Muscle of back (tissue), 11 donors: ENCODE results near the gene KCNIP3. TPM values are rescaled to one million over a fixed set of nuclear protein-coding genes. Genes with fewer than 3 reads are reported as not detected.
A peak's percentile ranks its signal among the peaks of the same experiment; 100 is the strongest.
"Not testable (repeated sequence)": the region's sequence is repeated elsewhere in the genome, so short reads cannot be mapped to it uniquely, and the experiment has no call there.

Experiments used
- DNase-seq, 3 donors: peaks; one replicate each; pipeline versions ENCODE4 v3.0.0 to v3.0.0-alpha.2; 2013
- polyA plus RNA-seq, 10 donors: library from polyadenylated mRNA; unstranded; fragments of 120-200 nt; gene quantifications; one replicate each; pipeline ENCODE4 v1.2.1, GENCODE V29; 2013; ENCODE audit not compliant: insufficient read length in 10 of 10

KCNIP3 gene
- polyA plus RNA-seq, 10 donors: 4.9 to 10.5 (median 6.3) TPM

- peak in 2 of 3 donors; percentile 15 to 53 for DNase-seq
Measured at GRCh38 chr2:95346738-95347671, 49.9 kb downstream of the KCNIP3 start.

DNA sequence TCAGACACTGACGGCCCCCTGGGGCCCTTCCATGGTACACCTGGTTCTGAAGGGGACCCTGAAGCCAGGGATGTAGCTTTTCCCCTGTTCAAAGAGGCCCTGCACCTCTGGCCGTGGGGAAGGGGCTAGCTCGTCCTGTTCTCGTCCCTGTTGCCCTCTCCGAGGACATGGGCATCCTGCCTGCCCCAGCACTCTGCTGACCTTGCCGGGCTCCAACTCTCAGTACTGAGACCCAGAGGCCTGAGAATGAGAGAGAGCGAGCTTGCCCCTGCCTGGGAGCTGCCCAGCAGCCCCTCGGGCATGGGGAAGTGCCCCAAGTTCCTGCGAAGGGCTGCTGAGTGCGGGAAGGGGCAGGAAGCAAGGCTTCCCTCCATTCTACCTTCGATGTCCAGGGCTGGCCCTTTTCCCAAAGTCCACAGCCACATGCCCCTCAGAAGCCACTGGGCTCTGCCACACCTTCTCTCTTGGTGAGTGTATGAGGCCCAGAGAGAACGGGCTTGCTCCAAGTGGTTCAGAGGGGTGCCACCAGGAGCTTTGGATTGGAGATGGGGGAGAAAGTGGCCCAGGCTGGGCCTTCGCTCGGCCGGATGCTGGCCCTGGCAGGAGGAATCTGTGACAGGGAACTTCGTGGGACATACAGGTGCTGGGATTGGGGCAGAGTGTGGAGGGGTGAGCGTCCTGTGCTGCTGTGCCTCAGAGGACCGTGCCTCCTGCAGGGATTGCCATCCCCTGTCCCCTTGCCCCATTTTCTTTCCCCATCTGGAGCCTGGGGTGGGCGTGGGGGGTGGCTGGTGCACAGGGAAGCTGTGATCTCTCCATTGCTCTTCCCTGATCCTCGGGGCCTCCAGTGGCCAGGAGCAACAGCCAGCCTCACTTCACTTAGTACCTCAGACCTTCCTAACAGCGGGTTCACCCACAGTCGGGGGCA, 50.8 kb downstream of the KCNIP3 start:
- DNase-seq: peak in 1 of 3 donors; percentile 24

- DNase-seq: peak in 2 of 3 donors; percentile 21 to 61
Measured at GRCh38 chr2:95348609-95349567, 51.7 kb downstream of the KCNIP3 start.

GRCh38 chr2:95349568-95350322, 52.6 kb downstream of the KCNIP3 start:
- no peak for DNase-seq

- no peak for DNase-seq
Measured at GRCh38 chr2:95350368-95350767, 53.2 kb downstream of the KCNIP3 start.

- no peak for DNase-seq
Measured at GRCh38 chr2:95350774-95351597, 53.8 kb downstream of the KCNIP3 start.

DNA sequence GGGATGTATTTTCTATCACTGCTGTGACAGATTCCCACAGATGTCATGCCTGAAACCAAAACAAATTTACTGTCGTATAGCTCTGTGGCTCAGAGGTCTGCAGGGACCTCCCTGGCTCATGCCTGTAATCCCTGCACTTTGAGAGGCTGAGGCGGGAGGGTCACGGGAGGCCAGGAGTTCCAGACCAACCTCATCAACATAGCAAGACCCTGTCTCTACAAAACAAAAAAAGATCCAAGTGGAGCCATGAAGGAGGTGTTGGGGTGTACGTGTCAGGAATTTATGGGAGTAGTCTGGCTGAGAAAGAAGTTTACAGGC, 54.4 kb downstream of the KCNIP3 start:
- no peak for DNase-seq

DNA sequence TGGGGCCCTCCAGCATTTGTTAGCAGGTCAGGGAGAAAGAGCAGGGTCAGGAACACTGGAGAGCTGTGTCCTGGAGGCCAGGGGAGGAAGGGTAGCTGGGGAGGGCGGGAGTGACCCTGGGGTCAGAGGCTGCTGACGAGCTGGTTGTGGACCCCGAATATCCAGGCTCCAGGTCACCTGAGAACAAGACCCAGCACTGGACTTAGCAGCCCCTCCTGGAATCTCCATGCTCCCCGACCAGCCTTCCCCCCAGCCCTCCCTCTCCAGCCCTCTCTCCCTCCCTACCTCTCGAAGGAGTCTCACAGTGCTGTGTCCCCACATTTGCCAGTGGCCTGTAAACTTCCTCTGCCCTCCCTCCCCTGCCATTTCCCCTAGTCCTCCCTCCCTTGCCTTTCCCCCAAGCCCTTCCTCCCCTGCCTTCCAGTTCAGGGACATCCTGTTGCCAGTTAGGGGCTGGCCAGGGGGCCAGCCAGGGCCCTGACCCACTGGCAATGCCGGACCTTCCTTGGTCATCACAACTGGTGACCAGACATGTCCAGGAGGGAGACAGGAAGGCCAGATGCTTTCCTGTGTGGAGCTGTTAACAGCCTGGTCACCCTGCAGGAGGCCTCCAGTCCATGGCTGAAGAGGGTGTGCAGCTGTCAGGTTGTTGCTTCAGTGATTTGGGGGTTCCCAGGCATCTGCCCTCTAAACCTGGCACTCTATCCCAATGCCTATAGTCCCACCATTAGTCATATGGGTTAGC, 55.3 kb downstream of the KCNIP3 start:
- DNase-seq: no peak

DNA sequence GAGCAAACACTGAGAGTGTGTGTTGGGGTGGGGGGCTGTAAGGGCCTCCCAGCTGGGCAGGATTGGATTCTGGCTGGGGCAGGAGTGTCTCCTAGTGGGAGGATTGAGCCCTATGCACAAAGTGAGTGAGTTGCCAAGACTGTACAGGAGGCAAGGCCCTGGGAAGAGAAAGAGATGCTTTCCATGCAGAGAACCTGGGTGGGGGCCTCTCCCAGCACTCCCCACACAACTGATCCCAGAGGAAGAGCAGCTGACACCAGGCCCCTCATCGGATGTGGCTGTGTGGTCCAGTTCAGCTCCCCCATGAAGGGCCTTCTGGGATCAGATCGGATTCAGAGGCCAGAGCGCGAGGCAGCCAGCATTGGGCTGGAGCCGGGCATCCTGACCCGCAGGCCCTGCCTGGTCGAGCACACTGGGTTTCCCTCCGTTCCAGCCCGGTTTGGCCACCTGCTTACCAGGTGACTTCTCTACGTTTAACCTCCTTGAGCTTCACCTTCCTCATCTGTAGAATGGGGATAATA, 56.0 kb downstream of the KCNIP3 start:
- DNase-seq: no peak

DNA sequence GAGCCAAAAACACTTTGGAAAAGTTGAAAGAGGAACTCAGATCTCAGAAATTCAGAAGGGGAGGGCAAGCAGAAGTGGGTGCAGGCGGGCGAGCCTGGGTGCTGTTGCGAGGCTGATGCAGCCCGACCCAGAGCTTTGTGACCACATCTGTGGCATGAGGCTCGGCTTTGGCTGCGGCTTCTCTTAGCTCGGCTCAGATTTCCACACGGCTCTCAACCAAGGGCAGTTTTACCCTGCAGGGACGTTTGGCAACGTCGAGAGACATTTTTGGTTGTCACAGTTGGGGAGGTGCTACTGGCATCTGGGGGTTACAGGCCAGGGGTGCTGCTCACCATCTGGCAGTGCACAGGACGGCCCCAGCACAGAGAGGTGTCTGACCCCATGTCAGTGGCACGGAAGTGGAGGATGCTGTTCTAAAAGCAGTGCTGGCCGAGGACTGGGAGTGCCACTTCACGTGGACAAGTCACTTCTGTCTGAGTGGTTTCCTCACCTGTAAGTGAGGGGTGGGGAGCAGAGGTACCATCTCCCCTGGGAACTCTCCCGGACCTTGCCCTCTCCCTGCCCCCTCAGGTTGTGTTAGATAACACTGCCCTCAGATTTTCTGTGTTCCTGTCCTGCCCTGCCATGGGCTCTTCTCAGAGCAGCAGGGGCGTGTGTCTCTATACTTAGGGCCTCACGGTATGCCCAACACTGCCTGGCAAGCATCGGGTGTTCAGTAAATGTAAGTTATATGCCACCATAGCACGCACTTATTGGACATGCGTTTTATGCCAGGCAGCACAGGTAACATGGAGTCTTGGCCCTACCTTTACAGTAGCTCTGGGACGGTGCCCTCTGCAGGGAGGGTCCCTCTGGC, 56.7 kb downstream of the KCNIP3 start:
- no peak for DNase-seq

- DNase-seq: no peak
Measured at GRCh38 chr2:95354469-95354901, 57.3 kb downstream of the KCNIP3 start.

- DNase-seq: no peak
Measured at GRCh38 chr2:95354925-95355324, 57.8 kb downstream of the KCNIP3 start.

- not testable (repeated sequence) for DNase-seq
Measured at GRCh38 chr2:95355486-95355885, 58.3 kb downstream of the KCNIP3 start.

- DNase-seq: no peak
Measured at GRCh38 chr2:95356821-95357700, 59.9 kb downstream of the KCNIP3 start.

DNA sequence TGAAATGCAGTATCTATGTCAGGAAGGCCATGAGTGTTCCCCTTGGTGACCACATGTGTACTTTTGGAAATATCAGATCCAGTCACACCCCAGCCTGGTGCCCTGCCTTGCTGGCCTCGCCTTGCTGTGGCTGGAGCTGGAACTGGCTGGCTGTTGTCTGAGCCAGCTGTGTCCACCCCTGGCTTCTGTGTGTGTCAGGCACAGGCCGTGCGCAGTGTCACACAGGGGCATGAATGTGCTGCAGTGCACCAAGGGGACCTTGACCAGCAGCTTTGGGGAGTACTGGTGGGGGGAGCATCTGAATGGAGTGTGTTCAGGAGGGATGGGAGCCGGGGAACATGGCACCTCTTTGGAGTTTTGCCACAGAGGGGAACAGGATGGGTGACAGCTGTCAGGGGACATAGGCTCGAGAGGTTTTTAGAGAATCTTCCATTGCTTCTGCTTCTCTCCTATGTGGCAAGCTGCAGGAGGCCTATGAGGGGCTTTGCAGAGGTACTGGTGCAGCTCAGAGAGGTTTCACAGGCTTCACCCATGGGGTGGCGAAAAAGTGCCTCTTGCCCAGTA, 60.7 kb downstream of the KCNIP3 start:
- DNase-seq: no peak

GRCh38 chr2:95359031-95359430, 61.9 kb downstream of the KCNIP3 start:
- DNase-seq: peak; percentile 37 to 45 (median 44)
